ENCODE measurements around the gene NDC80. TPM values are rescaled to one million over a fixed set of nuclear protein-coding genes. Genes with fewer than 3 reads are reported as not detected.
"Not testable (repeated sequence)": the region's sequence is repeated elsewhere in the genome, so short reads cannot be mapped to it uniquely, and the experiment has no call there.

NDC80 gene
- 72.8 and 73.2 TPM in 2 replicates for total RNA-seq

DNA sequence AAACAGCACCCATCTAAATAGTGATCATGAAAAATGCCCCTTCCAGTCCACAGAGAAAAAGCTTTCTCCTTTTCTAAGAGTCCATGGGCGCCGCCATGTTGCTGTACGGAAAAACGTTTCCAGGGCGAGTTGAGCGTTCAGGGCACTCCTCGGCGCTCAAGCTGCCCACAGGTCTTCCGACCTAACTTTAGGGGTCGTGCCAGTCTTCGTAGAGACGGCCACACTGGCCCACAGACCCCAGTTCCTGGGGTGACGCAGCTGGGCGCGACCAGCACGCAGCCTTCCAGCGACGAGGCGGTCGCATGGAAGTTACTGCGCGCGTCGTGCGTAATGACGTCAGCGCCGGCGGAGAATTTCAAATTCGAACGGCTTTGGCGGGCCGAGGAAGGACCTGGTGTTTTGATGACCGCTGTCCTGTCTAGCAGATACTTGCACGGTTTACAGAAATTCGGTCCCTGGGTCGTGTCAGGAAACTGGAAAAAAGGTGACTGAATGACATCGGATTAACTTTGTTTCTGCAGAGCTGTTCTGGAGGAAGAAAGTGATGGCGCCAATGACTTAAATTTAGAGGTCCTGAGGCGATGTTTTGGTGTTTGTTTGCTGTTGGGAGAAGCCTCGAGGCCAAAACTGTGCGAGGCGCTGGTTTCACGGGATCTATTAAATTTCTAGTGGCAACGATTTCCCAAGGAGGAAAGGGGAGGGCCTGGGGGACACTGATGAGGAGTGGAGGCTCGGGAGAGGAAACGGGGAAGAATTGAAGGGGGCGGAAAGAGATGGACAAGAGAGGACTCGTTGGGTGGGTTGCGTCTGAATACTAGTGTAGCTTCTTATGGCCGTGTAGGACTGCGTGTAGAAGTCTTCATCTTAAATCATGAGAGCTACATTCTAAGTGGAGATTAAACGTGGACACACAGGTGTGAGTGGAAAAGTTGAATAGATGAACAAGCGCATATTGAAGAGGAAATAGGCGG lies at the start of gene NDC80, which contains the start of gene METTL4:
NDC80 (plus strand) TSS at position 358 of the 971 bp plus-strand sequence. CDS start 1,429 bp downstream, outside the sequence.
METTL4 (minus strand) TSS at position 306 of the 971 bp plus-strand sequence. CDS start 4,289 bp downstream, outside the sequence.
- intact Hi-C loops (cut with micrococcal nuclease), result loop anchor here (1.0 to 10.0 kb wide), 8 partner anchors 17 to 1759 kb away; partner anchors contain the start of genes MYL12A, MYL12B, TGIF1 and YES1

DNA sequence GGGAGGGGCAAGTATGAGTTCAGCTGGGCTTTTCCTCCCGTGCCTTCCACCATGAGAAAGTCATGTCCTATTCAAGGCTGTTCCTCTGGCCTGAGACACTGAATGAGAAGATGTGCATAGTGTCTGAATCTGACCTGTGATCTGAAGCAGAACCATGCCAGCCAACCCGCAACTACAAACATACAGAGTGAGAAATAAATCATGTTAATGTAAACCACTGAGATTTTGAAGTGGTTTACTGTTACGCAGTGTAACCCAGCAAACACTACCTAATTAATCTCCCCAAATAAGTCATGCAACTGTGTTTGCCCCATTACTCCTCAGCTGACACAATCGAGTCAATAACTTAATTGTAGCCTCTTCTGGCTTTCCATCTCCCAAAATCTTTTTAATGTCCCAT lies 49.2 kb upstream of the NDC80 start:
- intact Hi-C loops (cut with micrococcal nuclease), result no loop called here

GRCh38 chr18:2524794-2525198 lies 46.6 kb upstream of the NDC80 start:
- intact Hi-C loops (cut with micrococcal nuclease), result not testable (repeated sequence)

DNA sequence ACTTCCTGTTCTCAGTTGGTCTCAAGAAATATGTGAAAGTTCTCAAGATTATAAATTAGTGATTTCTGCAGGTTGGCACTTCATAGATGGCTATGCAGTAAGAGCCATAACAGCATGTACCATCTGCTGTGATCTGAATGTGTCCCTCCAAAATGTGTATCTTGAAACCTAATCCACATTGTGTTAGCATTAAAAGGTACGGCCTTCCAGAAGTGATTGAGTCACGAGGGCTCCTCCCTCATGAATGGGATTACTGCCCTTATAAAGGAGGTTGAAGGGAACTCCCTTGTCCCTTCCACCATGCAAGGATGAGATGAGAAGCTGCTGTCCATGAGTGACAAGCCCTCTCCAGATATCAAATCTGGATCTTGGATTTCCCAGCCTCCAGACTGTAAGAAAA lies 45.0 kb upstream of the NDC80 start:
- intact Hi-C loops (cut with micrococcal nuclease), result no loop called here

- intact Hi-C loops (cut with micrococcal nuclease), result no loop called here
These were observed 42.2 kb upstream of the NDC80 start for GRCh38 chr18:2529154-2529553.

- intact Hi-C loops (cut with micrococcal nuclease), result no loop called here
These were observed 39.6 kb upstream of the NDC80 start for GRCh38 chr18:2531751-2532150.

DNA sequence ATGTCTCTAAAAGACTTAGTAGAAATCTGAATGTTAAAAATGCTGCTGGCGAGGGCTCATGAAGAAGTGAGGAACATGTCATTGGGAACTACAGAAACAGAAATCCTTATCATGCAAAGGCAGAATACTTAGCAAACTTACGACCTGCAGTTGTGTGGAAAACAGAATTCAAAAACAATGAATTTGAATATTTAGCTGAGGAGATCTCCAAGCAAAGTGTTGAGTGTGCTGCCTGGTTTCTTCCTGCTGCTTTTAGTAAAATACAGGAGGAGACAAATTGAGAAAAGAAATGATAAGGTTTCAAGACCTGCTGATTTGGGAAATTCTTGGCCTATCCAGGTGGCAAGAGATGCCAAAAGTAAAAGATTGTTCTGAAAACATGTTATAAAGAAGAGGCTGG lies 38.6 kb upstream of the NDC80 start:
- intact Hi-C loops (cut with micrococcal nuclease), result no loop called here

- intact Hi-C loops (cut with micrococcal nuclease), result no loop called here
These were observed 36.5 kb upstream of the NDC80 start for GRCh38 chr18:2534906-2535305.

GRCh38 chr18:2535419-2535910 lies 35.9 kb upstream of the NDC80 start:
- intact Hi-C loops (cut with micrococcal nuclease), result no loop called here

DNA sequence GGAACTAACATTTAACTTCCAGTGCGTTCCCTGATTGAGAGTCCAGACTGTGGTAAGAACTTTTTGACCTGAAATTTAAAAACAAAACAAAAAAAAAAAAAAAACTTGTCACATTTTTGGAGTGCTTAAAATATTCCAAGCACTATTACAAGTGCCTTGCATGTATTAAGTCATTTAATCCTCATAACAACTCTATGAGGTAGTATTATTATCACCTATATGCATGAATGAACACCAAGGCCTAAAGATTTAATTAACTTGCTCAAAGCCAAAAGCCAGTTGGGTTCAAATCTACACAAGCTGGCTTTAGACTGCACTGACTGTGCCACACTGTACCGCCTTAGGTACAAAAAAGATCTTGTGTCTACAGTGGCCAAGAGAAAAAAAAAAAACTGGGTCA lies 35.3 kb upstream of the NDC80 start:
- intact Hi-C loops (cut with micrococcal nuclease), result no loop called here

GRCh38 chr18:2536493-2536892 lies 34.9 kb upstream of the NDC80 start:
- intact Hi-C loops (cut with micrococcal nuclease), result no loop called here

DNA sequence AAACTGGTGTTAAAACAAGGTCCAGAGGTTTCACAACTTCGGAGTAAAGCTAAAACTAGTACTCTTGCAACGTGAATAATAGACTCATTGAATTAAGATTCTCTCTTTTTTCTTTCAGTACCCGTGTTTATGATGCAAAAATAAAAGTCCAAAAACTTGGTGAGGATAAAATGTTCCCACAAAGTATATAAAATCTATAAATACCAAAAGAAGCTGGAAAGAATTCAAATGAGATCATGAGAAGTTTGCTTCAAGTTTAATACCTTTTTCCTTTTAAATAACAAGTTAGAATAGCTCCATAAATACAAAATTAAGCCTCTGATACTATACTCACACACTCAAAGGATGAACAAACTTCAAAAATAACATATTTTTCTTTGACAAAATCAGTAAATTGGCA lies 34.1 kb upstream of the NDC80 start:
- intact Hi-C loops (cut with micrococcal nuclease), result no loop called here

- intact Hi-C loops (cut with micrococcal nuclease), result no loop called here
These were observed 33.1 kb upstream of the NDC80 start for GRCh38 chr18:2538236-2538635.

DNA sequence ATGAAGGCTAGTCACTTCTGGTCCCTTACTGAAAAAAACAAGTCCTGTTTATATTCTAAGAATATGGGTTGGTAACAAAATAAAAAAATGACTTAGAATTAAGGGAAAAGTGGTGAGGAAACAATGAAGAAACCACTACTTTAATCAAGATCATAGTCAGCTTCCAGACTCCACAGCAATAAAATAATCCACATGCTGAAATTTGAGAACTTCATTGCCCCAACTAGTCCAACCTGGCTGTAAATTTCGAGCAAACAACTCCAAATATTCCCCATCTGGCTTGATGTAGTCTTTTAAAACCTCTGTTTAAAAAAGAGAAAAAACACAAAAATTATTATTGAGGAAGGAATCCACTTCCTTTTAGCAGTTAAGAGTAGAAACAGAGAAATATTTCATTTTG lies 32.5 kb upstream of the NDC80 start:
- intact Hi-C loops (cut with micrococcal nuclease), result no loop called here

- intact Hi-C loops (cut with micrococcal nuclease), result loop anchor here (10.0 kb wide), 1 partner anchor 1676 kb away; no protein-coding TSS in a partner anchor
These were observed 30.8 kb upstream of the NDC80 start for GRCh38 chr18:2540575-2540974.

GRCh38 chr18:2541925-2542563 lies 29.3 kb upstream of the NDC80 start:
- intact Hi-C loops (cut with micrococcal nuclease), result loop anchor here (1.0 to 10.0 kb wide), 4 partner anchors 205 to 1677 kb away; no protein-coding TSS in a partner anchor

DNA sequence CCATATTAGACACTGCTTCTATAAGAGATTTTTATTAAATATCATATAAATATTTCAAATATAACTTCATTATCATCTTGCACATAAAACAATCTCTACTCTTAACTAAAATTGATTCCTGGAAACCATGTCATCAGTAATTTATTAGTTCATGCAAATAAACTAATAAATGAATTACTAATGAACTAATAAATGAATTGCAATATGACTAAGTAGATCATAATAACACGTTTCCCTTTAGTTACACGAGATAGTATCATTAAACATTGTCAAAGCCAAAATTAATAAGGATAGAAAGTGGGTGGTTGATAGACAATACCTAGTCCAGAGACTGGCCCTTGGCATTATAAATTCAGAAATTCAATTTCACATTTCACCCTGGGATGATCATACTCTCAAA lies 26.2 kb upstream of the NDC80 start:
- intact Hi-C loops (cut with micrococcal nuclease), result loop anchor here (10.0 kb wide), 1 partner anchor 1680 kb away; no protein-coding TSS in a partner anchor

- intact Hi-C loops (cut with micrococcal nuclease), result loop anchor here (1.0 to 10.0 kb wide), 2 partner anchors 210 to 1683 kb away; no protein-coding TSS in a partner anchor
These were observed 23.8 kb upstream of the NDC80 start for GRCh38 chr18:2547477-2548087.

- intact Hi-C loops (cut with micrococcal nuclease), result loop anchor here (10.0 kb wide), 1 partner anchor 1685 kb away; no protein-coding TSS in a partner anchor
These were observed 21.9 kb upstream of the NDC80 start for GRCh38 chr18:2549462-2549861.

DNA sequence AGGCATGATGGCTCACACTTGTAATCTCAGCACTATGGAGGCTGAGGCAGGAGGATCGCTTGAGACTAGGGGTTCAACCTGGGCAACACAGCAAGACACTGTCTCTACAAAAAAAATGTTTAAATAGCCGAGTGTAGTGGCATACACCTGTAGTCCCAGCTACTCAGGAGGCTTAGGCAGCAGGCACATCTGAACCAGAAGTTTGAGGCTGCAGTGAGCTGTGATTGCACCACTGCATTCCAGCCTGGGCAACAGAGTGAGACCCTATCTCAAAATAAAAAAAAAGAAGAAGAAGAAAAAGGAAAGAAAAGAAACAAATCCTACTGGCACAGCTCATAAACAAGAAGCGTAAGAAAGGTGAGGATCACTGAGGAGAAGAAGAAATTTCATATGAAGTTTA lies 19.9 kb upstream of the NDC80 start:
- intact Hi-C loops (cut with micrococcal nuclease), result no loop called here

- intact Hi-C loops (cut with micrococcal nuclease), result no loop called here
These were observed 16.7 kb upstream of the NDC80 start for GRCh38 chr18:2554696-2555095.
